ENCODE measurements around the gene METTL8.

The METTL8 gene

GRCh38 chr2:171293661-171294060 is 140.1 kb downstream of the METTL8 start:
- H3K36me3 Mint-ChIP-seq, result no peaks in the 10 kb centered on the region
- H3K4me1 Mint-ChIP-seq, result no peaks in the 10 kb centered on the region
- no peaks in the 10 kb centered on the region for H3K9me3 Mint-ChIP-seq
- no peak overlapping the region for H3K4me3 Mint-ChIP-seq
- no peaks in the 10 kb centered on the region for H3K27me3 Mint-ChIP-seq
- H3K27ac Mint-ChIP-seq, result no peak overlapping the region

GRCh38 chr2:171289991-171290390 is 143.8 kb downstream of the METTL8 start:
- no peaks in the 10 kb centered on the region for H3K27me3 Mint-ChIP-seq
- no peaks in the 10 kb centered on the region for H3K36me3 Mint-ChIP-seq
- H3K4me1 Mint-ChIP-seq, result no peaks in the 10 kb centered on the region
- H3K4me3 Mint-ChIP-seq, result no peak overlapping the region
- H3K9me3 Mint-ChIP-seq, result no peaks in the 10 kb centered on the region
- no peak overlapping the region for H3K27ac Mint-ChIP-seq

GRCh38 chr2:171289316-171289715 is 144.5 kb downstream of the METTL8 start:
- H3K36me3 Mint-ChIP-seq, result no peaks in the 10 kb centered on the region
- no peaks in the 10 kb centered on the region for H3K27me3 Mint-ChIP-seq
- H3K4me1 Mint-ChIP-seq, result no peaks in the 10 kb centered on the region
- H3K27ac Mint-ChIP-seq, result no peak overlapping the region
- H3K9me3 Mint-ChIP-seq, result no peaks in the 10 kb centered on the region
- no peak overlapping the region for H3K4me3 Mint-ChIP-seq

- Mint-ChIP-seq H3K4me1 (no peaks in the 10 kb centered on the region), H3K4me3 (no peak overlapping the region), H3K27me3 (no peaks in the 10 kb centered on the region), H3K27ac (no peak overlapping the region), H3K36me3 (no peaks in the 10 kb centered on the region), H3K9me3 (no peaks in the 10 kb centered on the region)
Observed at GRCh38 chr2:171287611-171288010, 146.2 kb downstream of the METTL8 start.

DNA sequence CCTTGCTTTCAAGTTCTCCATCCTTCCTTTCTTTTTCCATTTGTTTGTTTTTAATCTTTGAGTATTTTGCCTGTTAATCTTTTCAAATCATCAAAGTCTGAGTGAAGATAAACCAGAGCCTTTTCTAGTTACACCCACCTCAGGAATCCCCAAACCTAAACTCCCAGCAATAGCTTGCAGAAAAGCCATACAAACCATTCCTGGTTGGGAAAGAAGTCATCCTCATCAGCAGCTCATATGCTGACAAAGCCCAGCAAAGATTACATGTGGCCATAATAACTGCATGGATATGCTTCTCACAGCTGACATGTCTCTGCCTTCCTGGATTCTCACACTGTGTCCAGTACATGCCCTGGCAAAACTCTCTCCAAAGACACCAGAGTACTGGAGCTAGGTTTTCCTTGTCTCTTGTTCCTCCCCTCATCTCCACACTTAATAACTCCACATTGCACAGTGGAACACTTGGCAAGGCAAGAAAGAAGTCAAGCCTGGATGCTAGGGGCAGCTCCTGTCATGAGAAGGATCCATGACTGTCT is 146.7 kb downstream of the METTL8 start:
- Mint-ChIP-seq H3K9me3 (no peaks in the 10 kb centered on the region), H3K36me3 (no peaks in the 10 kb centered on the region), H3K4me3 (no peak overlapping the region), H3K4me1 (no peaks in the 10 kb centered on the region), H3K27me3 (no peaks in the 10 kb centered on the region), H3K27ac (no peak overlapping the region)

DNA sequence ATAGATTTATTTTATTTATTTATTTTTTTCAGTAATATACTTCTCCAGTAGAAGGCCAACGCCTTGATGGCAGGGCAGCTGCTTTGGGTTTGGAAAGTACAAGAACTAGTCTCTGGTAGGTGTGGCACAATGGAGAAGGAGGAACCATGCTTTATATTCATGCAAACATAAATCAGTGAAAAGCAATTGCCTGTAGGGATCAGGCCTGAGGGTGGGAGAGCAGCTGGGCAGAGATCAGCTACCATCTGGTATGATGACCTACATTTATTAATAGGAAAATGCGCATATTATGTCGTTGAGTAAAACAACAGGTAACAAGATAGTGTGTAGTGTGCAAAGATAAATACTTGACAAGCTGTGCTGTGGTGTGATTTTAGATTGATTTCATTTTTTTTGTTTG is 152.7 kb downstream of the METTL8 start:
- H3K27ac Mint-ChIP-seq, result no peak overlapping the region
- peaks cover 5% of the 10 kb centered on the region for H3K36me3 Mint-ChIP-seq
- H3K27me3 Mint-ChIP-seq, result no peaks in the 10 kb centered on the region
- H3K4me3 Mint-ChIP-seq, result no peak overlapping the region
- no peaks in the 10 kb centered on the region for H3K9me3 Mint-ChIP-seq
- no peaks in the 10 kb centered on the region for H3K4me1 Mint-ChIP-seq

DNA sequence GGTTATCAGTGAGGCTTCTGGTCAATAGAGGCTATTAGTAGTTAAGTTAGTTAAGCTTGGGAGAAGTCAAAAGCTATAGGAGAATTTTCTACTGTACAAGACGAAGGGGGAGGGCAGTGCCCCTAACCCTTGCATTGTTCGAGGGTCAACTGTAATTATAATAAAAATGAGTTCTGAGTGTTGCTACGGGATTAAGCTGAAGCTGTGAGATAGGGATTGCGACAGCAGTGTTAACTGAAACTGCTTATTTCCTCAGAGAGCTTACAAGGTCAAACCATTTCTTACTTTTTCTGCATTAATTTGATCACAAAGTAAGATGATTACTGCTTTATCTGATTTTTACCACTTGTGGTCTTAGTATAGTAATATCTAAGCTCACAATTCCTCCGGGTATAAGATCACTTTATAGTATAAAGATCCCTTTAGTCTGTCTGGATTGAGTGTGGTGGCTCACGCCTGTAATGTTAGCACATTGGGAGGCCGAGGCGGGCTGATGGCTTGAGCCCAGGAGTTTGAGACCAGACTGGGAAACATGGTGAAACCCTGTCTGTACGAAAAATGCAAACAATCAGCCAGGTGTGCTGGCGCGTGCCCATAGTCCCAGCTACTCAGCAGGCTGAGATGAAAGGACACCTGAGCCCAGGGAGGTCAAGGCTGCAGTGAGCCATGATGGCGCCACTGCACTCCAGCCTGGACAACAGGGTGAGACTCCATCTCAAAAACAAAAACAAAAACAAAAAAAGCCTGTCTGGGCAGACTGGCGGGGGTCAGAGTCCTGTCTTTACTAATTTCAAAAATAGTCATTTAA is 153.6 kb downstream of the METTL8 start:
- Mint-ChIP-seq H3K27me3 (no peaks in the 10 kb centered on the region), H3K36me3 (peaks cover 5% of the 10 kb centered on the region), H3K4me1 (no peaks in the 10 kb centered on the region), H3K4me3 (no peak overlapping the region), H3K9me3 (no peaks in the 10 kb centered on the region), H3K27ac (no peak overlapping the region)

- Mint-ChIP-seq H3K36me3 (peaks cover 5% of the 10 kb centered on the region), H3K9me3 (no peaks in the 10 kb centered on the region), H3K4me3 (no peak overlapping the region), H3K4me1 (no peaks in the 10 kb centered on the region), H3K27ac (no peak overlapping the region), H3K27me3 (no peaks in the 10 kb centered on the region)
Observed at GRCh38 chr2:171274757-171275156, 159.0 kb downstream of the METTL8 start.

GRCh38 chr2:171271971-171272436 is 161.8 kb downstream of the METTL8 start:
- Mint-ChIP-seq H3K27ac (no peak overlapping the region), H3K36me3 (no peaks in the 10 kb centered on the region), H3K9me3 (no peaks in the 10 kb centered on the region), H3K27me3 (no peaks in the 10 kb centered on the region), H3K4me3 (no peak overlapping the region), H3K4me1 (no peaks in the 10 kb centered on the region)

DNA sequence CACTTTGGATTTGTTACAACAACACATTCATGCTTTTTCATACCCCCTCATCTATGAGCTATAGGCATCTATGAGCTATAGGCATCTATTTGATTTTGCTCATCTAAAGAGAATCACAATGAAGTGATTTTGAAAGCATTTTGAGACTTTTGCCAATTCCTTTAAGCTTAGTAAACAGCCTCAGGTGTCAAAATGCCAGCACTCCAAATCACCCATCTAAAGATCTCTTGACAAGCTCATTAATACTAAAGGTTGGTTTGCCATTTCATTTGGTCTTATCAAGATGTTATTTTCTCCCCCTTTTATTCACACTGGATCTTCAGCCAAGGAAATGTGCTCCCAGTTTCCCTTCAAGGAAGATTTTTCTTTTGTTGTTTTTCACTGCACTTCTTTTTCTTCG is 162.4 kb downstream of the METTL8 start:
- H3K4me1 Mint-ChIP-seq, result no peaks in the 10 kb centered on the region
- no peaks in the 10 kb centered on the region for H3K27me3 Mint-ChIP-seq
- H3K27ac Mint-ChIP-seq, result no peak overlapping the region
- H3K9me3 Mint-ChIP-seq, result no peaks in the 10 kb centered on the region
- H3K36me3 Mint-ChIP-seq, result no peaks in the 10 kb centered on the region
- no peak overlapping the region for H3K4me3 Mint-ChIP-seq

DNA sequence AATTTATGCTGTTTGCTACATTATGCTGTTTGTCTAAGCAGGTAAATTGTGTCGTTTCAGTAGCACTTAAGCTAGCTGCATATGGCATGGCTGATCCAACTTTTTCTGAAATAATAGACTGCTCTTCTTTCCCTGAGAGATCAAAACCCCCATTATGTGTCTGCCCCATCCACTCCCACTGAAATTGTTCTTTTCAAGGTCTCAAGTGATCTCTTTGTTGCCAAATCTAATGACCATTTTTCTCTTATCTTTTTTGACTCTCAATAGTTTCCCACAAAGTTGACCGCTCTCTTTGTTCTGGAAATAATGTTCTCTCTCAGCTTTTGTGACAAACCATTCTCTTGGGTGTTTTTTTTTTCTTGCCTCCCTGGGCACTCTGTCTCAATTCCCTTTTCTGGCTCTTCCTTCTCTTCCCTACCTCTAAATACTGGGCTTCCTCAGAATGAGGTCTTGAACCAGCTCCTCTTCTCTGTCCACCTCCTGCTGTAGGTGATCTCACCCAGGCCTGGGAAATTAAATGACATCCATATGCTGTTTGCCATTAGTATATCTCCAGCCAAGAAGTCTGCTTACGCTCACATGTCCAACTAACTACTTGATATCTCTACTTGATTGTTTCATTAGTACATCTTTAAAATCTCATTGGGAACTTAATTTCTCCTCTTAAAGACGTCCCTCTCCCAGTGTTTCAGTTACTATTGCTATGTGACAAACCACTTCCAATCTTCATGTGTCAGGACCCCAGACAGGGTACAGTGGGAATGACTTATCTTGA is 165.7 kb downstream of the METTL8 start:
- no peaks in the 10 kb centered on the region for H3K9me3 Mint-ChIP-seq
- peaks cover 7% of the 10 kb centered on the region for H3K4me1 Mint-ChIP-seq
- H3K4me3 Mint-ChIP-seq, result no peak overlapping the region
- no peak overlapping the region for H3K27ac Mint-ChIP-seq
- H3K36me3 Mint-ChIP-seq, result no peaks in the 10 kb centered on the region
- H3K27me3 Mint-ChIP-seq, result no peaks in the 10 kb centered on the region

Data from activated naive CD4-positive, alpha-beta T cell treated with anti-CD3 and anti-CD28 coated beads, Interleukin-2, amount 50 U/mL, for 24 hours (primary cell).